GM10847 (cell line): ENCODE data around the gene MTM1.

Source experiments
- POLR2A ChIP-seq: IDR thresholded peaks from 2 replicates; pipeline ENCODE4 v1.6.1; 2011; ENCODE audit not compliant: insufficient read length; ENCODE audit errors: extremely low read depth

MTM1 gene

DNA sequence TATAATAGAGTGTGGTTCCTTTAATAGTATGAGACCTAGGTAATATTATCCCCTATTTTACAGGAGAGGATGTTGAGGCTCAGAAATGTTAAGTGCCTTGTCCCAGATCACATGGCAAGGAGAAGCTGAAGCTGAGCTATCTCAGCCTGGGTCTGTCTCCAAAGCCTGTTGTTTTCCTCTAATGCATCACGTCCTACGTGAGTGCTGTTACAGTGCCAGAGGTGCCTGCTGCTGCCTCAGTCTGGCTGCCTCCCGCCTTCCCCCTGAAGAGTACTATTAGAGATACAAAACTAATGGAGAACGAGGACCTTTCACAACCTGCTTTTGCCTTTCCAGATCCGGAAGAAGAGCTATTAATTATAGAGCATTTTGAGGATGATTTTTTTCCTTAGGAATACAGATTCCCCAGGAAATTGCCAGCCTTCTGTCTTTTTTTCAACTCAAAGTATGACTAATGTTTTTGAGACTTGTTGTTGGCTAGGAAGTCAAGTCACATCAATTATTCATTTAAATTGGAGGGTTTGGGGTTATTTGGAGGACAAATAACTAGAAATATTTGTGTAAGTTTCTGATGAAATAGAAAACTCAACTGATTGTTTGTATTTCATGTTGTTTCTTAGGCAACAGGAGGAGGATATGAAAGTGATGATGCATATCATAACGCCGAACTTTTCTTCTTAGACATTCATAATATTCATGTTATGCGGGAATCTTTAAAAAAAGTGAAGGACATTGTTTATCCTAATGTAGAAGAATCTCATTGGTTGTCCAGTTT, 80.9 kb downstream of the MTM1 start:
- no peak for TF ChIP-seq POLR2A

DNA sequence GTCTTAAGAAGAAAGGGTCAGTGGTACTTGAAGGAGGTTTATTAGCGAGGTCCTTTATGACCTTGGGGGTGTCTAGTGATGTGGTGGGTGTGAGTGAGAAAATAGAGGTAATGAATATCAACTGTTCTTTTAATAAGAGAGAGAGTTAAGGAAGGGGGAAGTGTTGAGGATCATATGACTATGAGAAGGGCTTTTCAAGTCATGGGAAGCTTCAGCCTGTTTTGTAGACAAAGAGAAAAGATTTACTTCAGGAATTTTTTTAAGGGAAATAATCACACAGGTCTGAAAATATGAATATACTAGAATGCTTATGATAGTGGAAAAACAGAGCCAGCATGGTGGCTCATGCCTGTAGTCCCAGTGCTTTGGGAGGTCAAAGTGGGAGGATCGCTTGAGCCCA, 83.5 kb downstream of the MTM1 start:
- TF ChIP-seq POLR2A: no peak

GRCh38 chrX:150655788-150656187, 87.4 kb downstream of the MTM1 start:
- no peak for TF ChIP-seq POLR2A

- TF ChIP-seq POLR2A: no peak
Measured at GRCh38 chrX:150663073-150663472, 94.7 kb downstream of the MTM1 start.

GRCh38 chrX:150664290-150664689, 95.9 kb downstream of the MTM1 start:
- TF ChIP-seq POLR2A: no peak

DNA sequence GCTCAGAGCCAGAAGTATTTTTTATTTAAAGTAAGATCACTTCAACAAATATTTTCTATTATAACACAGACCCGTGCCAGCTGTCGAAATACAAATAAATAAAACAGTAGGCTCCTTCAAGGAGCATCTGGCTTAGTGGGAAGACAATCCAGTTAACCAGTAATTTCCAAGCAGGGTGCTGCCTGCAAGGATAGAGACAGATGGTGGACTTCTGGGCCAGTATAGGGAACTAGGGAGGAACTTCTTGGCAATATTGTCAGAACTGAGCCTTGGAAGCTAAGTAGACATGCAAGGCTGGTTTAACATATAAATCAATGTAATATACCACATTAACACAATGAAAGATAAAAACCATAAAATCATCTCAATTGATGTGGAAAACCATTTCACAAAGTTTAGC, 107.8 kb downstream of the MTM1 start:
- no peak for TF ChIP-seq POLR2A

DNA sequence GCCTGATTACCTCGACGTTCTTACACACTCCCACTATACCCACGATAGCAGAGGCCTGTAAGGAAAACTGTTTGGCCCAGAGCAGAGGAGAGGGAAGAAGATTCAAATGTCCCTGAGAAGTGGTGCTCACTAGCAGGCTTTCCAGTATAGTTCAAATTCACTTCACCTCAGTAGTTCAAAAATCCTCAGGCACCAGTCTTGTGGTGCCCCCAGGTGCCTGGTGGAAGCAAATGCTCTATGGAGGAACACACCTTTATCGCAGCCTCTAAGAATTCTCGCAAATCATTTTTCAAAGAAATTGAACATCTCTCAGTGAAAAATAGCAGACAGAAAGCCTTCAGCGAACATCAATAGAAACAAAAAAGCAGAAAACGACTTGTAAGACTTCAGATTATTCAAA, 112.6 kb downstream of the MTM1 start:
- TF ChIP-seq POLR2A: no peak

GRCh38 chrX:150683112-150683511, 114.7 kb downstream of the MTM1 start:
- no peak for TF ChIP-seq POLR2A

GRCh38 chrX:150683536-150684146, 115.2 kb downstream of the MTM1 start:
- TF ChIP-seq POLR2A: no peak

GRCh38 chrX:150688911-150689451, 120.6 kb downstream of the MTM1 start:
- TF ChIP-seq POLR2A: no peak

DNA sequence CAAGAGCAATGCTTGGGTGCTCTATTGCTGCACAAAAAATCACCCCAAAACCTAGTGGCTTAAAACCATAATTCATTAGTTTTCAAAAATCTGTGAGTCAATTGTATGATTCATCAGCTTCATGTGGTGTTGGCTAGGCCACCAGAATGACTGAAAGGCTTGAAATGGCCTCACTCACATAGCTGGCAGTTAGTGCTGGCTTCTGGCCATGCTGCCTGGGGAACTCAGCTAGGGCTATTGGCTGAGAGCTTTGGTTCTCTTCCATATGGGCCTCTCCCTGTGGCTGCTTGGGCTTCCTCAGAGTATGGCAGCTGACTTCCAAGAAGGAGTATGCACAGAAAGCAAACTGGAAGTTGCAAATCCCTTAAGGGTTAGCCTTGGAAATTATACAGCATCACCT, 121.7 kb downstream of the MTM1 start:
- TF ChIP-seq POLR2A: no peak

- TF ChIP-seq POLR2A: no peak
Measured at GRCh38 chrX:150692296-150692695, 123.9 kb downstream of the MTM1 start.

DNA sequence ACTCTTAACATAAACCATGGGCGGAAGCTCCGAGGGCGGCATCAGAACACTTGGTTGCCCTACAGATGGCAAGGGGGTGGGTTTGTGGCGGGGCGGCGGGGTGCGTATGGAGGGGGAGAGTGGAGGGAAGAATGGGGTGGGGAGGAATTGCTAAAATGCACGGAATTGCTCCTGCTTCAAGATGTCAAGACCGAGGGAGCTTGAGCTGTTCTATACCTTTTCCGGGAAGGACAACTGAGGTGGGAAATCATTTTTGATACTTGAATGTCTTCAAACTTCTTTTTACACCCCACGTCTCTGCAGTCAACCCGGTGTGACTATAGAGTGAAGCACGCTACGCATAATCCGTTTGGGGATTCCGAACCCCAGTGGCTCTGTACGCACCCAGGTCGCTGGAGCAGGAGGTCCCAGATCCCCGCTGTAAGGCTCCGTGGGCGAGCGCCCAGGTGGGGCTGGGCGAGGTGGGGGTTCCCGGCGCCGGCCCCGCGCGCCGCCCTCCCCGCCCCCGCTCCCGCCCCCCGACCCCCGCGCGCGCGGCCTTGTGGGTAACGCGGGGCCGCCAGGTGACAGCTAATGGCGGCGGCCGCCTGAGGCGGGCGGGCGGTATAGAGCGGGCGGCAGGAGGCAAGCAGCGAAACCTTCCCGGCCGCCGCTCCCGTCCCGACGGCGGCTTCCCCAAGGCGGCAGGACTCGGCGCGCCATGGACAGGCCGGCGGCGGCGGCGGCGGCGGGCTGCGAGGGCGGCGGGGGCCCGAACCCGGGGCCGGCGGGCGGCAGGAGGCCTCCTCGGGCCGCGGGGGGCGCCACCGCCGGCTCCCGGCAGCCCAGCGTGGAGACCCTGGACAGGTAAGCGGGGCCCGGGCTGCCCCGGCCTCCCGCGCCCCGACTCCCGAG, 124.7 kb downstream of the MTM1 start, which contains the start of gene MTMR1:
TSS of gene MTMR1 (plus strand) at position 566 of the 894 bp plus-strand sequence. CDS start at position 701, 135 bp downstream.
- peak; percentile 33 for TF ChIP-seq POLR2A

DNA sequence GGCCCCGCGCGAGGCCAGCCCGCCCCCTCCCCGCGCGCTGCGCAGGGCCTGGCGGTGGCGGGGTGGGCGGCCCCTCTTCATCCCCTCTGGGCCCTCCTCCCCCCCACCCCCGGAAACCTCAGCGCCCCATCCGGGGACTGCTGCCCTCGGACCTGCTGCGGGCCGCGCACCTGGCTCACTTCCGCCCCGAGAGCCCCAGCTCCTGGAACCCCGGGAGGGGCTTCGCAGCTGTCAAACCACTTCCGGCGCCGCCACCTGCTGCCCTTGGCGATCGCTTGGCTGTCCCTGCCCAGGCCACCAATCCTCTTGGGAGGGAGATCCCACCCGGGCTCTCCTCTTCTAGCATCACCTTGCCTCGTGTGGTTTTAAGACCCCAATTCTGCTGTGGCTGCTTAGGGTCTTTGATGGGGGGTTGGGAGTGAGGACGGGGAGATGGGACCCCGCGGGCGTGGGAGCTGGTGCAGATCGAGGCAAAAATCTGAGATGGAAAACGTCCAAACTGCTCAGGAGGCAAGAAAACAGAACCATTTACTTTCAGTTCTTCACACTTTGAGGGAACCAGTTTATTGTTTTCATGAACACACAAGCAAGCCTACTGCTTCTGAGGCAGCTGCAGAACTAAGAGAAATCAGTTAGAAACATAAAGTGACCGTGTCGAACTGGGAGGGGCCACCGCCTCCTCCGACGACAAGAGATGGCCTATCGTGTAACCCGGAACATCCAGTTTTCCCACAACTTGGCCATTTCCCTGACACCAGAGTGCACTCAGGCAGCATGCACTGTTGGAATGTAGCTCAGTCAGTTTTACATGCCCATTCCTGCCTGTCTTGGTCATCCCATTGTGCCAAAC, 125.5 kb downstream of the MTM1 start:
- TF ChIP-seq POLR2A: no peak
